Adipose tissue (tissue), 3 donors: ENCODE data around the gene SLC25A26. TPM values are rescaled to one million over a fixed set of nuclear protein-coding genes. Genes with fewer than 3 reads are reported as not detected.
"Not testable (repeated sequence)": the region's sequence is repeated elsewhere in the genome, so short reads cannot be mapped to it uniquely, and the experiment has no call there.

ENCODE experiments used
- H3K27ac ChIP-seq: one replicate; pipeline ENCODE4 v1.5.1; 2013; ENCODE audit warnings: low read depth, low read length
- WGBS, 3 donors: extraction: QIAGEN DNeasy Blood & Tissue Kit; methylation state at CpG; one replicate each; pipeline ENCODE4 v1.1.7; 2013; 5-methylcytosine and 5-hydroxymethylcytosine counted together
- polyA plus RNA-seq, 3 donors: library from polyadenylated mRNA; stranded (reverse); fragments of 200-250 nt; gene quantifications; one replicate each; pipeline ENCODE4 v1.2.3, GENCODE V29; 2013
- donor health status: healthy with polysubstance abuse.
- donor health status: Bipolar disorder and iron deficiency.
- donor health status: healthy.

SLC25A26 gene
- polyA plus RNA-seq, 3 donors = 12.6 to 21.6 (median 13.8) TPM

DNA sequence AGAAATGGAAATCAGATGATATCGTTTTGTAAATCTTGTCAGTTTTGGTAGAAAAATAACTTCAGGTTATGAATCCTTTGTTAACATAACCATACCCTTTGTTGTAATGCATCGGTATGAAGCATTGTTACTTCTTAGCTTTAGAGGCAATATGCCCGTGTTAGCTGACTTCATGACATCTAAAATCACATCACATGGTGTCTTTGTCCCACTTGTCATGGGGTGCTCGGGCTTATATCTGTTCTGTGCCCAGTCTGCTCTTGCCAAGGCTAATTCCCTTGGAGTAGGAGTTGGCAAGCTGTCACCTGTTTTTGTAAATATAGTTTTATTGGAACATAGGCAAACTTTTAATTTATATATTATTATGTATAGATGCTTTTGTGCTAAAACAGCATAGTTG lies 39.6 kb downstream of the SLC25A26 start:
- 79 to 90% (median 89%) methylated on average over 4 of the region's 4 CpGs for WGBS, 3 donors
- H3K27ac ChIP-seq = no peak overlapping the region

DNA sequence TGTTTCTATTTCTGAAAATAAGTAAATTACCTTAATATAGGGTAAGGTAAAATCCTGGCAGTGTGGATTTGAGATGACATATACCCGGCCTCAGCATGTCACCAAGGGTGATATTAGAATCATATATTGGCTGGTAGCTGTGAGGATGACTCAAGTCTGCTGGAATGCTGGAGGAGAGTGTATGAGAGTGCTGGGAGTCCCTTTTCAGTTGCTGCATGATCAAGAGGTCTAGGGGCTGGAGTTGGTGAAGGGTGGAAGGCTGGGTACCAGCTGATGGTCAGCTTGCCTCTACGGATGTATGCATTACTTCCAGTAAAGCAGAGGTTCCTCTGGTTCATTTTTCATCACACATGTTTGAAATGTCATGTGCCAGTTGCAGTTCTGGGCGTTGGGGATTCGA lies 40.6 kb downstream of the SLC25A26 start:
- H3K27ac ChIP-seq = no peak overlapping the region
- 83 to 96% (median 91%) methylated on average over 4 of the region's 4 CpGs for WGBS, 3 donors

DNA sequence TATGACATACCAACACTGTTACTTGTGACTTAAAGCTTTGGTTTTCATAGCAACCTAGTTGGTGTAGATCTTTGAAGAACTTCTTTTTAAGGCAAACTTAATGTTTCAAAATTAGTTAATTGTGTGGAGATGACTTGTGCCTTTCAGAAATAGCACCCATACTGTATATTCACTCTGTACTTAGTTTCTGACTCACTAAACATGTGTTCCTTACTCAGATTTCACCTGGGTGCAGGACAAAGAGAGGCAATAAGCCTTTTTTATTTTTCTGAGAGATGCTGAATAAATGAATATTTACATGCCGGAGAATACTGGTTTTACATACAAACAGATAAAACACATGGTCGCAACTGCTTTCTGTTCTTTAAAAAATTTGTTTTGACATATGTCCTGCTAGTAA lies 44.8 kb downstream of the SLC25A26 start:
- WGBS, 3 donors = 96 to 97% (median 96%) methylated on average over 2 of the region's 2 CpGs
- H3K27ac ChIP-seq = no peak overlapping the region

DNA sequence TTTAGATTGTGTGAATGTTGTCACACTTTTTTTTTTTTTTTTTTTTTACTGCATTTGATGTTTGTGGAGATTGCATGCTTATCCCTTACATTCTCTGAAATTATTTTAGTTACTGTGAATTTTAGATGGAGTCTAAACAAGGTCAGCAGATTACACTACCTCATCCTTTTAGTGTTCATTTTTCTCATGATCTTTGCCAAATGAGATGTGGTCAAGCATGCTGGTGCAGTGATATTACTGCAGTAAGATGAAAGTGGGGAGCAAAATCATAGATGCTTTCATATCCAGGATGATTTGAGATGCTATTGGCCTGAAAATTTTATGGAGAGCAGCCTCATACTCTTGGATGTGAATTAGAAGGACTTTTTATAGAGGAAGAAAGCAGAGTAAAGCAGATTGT lies 45.8 kb downstream of the SLC25A26 start:
- no peak overlapping the region for H3K27ac ChIP-seq

DNA sequence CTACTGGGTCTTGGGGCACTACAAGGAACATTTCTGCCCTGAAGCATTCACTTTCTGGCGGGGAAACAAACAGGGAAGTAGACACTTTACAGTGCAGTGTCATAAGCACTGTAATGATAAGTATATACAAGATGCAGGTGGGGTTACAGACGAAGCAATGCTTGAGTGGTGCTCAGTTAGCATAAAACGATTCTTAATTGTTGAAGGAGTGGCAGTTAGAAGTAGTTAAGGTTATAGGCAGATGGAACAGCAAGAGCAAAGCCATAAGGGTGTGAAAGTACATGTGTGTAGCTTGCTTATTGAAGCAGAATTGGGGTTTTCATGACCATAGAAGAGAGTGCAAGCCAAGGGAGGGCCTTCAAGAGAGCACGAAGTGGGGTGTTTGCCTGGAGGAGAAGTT lies 46.2 kb downstream of the SLC25A26 start:
- WGBS, 3 donors = 78 to 88% (median 86%) methylated on average over 4 of the region's 4 CpGs
- H3K27ac ChIP-seq = no peak overlapping the region

DNA sequence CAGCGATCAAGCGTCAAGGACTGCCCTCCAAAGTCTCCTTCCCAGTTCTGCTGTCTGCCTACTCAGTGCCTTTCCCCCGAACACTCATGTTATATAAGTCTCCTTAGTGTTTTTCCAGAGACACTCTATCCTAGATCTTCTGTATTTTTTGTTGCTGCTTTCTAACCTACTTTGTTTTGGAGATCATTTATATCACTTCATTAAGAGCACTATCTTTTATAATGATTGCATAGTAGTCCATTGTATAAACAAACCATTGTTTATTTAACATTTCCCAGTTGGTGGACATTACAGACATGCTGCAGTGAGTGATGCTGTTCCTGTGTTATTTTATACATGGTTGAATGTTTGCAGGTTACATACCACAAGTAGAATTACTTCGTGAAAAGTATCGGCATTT lies 47.1 kb downstream of the SLC25A26 start:
- 94 to 99% (median 96%) methylated on average over 5 of the region's 5 CpGs for WGBS, 3 donors
- H3K27ac ChIP-seq = no peak overlapping the region

DNA sequence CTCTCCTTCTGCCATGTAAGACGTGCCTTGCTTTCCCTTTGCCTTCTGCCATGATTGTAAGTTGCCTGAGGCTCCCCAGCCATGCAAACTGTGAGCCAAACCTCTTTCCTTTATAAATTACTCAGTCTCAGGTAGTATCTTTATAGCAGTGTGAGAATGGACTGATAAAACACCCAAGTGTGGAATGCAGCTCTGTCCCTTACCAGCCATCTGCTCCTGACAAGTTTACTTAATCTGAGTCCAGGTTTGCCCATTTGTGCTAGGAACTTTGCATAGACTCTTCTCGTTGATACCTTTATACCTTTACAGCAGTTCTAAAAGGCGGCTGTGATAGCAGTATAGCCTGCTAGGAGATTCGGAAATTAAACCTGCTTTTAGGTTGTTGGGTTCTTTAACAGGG lies 48.1 kb downstream of the SLC25A26 start:
- no peak overlapping the region for H3K27ac ChIP-seq
- WGBS, 3 donors = 81 to 94% (median 92%) methylated on average over 4 of the region's 4 CpGs

DNA sequence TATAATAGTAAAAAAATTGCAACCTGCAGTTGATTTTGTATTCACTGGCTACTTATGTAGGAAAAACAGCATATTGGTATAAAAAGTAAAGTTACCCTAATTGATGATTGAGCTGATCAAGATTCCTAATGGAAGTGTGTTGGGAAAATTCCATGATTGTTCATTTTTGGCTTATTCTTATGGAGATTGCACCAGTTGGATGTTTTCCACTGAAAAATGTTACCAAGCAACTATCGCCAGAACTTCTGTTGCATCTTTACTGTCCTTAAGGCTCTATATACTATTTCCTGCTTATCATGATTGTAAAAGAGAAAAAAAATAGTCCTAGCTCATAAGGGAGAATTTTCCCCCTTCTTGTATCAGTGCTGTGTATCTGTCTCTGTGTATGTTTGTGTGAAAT lies 48.6 kb downstream of the SLC25A26 start:
- WGBS, 3 donors = 82 to 90% (median 84%) methylated on average over 1 of the region's 1 CpG
- no peak overlapping the region for H3K27ac ChIP-seq

DNA sequence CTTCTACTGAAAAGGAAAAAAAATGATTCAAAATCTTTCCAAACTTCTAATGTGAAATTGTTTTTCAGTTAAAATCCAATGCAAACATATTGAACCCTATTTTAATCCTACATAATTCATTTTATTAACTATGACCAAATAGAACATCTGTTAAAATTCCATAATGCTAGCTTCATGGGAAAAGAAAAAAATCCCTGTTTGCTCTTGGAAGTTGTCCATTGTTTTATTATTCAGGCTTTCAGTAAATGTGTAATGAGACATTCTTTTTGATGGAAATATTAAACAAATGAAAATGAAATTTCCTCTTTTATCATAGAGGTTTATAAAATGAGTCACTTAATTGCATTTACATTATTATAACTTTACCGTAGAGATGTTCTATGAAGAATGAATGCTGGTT lies 49.5 kb downstream of the SLC25A26 start:
- WGBS, 3 donors = 50 to 75% (median 75%) methylated on average over 1 of the region's 1 CpG
- H3K27ac ChIP-seq = no peak overlapping the region

DNA sequence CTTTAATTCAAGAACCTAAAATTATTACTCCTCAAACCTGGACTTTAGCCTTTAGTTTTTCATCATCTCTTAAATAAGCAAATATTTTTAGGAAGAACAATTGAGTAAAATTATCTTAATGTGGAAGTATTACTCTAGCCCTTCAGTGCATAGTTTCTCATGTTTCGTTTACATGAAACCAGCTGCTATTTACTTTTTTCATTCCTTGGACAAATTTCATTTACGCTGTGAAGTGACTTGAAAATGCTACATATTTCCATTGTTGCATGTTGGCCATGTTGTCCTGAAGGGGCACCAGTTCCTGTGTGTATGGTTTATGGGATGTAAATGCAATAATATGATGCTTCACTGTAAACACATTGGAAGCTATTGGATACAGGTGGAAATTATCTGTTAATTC lies 49.9 kb downstream of the SLC25A26 start:
- no peak overlapping the region for H3K27ac ChIP-seq
- 52 to 92% (median 87%) methylated on average over 2 of the region's 2 CpGs for WGBS, 3 donors

DNA sequence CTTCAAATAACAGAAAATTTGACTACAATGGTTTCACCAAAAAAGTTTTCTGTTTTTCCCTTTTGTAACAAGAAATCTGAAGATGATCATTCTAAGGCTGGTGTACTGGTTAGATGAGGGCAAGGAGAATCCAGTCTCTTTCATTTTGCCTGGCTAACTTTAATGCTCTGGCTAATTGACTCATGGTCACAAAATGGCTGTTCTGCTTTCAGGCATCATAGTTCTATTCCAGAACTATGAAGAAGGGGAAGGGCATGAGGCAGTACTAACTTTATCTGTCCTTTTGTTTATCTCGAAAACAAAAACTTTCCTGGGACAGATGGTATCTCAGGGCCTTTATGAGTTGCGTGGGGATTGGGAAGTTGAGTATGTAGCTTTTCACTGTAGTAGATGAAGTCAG lies 50.4 kb downstream of the SLC25A26 start:
- 91 to 94% (median 93%) methylated on average over 2 of the region's 2 CpGs for WGBS, 3 donors
- H3K27ac ChIP-seq = no peak overlapping the region

DNA sequence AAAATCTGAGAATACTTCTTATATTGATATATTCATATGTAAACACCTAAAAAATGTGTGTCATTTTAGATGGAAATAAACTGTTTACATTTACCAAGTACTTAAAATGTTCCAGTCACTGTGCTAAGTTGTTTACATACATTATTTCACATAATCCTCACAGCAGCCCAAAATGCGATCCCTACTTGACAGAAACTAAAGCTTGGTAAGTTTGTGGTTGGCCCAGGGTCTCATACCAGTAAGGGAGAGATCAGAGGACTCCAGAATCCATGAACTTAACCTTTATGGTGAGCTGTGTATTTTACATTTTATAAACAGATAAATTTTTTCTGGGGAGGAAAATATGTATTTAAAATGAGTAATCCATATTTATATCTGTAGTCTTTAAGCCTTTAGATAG lies 51.2 kb downstream of the SLC25A26 start:
- no peak overlapping the region for H3K27ac ChIP-seq
- 96 to 100% (median 98%) methylated on average over 1 of the region's 1 CpG for WGBS, 3 donors

DNA sequence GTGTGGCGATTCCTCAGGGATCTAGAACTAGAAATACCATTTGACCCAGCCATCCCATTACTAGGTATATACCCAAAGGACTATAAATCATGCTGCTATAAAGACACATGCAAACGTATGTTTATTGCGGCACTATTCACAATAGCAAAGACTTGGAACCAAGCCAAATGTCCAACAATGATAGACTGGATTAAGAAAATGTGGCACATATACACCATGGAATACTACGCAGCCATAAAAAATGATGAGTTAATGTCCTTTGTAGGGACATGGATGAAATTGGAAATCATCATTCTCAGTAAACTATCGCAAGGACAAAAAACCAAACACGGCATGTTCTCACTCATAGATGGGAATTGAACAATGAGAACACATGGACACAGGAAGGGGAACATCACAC lies 54.0 kb downstream of the SLC25A26 start:
- H3K27ac ChIP-seq = not testable (repeated sequence)
- WGBS, 3 donors = 93 to 94% (median 93%) methylated on average over 3 to 5 of the region's 6 CpGs

DNA sequence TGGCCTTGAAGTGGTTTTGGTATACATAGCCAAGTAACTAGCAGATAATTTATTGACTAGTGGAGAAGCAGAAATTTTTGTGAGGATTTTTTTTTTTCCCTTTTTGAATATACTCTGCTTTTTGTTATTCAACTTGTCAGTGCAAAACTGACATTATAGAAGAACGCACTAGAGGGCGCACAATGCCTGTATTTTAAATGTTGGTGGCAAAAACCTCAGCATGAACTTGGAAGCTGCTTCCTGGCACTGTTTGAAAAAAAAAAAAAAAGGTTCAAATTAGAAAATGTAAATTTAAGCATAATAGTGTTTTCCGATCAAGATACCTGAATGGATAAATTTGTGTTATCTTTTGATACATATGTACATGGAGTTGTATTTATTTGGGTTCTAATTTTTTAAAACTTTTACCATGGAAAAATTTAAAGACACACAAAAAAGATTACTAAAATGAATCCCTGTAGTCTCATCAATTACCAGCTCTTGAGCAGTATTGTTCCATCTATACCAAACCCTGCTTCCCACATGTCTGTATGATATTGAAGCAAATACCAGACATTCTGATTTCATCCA lies 56.0 kb downstream of the SLC25A26 start:
- 2 to 6% (median 5%) methylated on average over 3 of the region's 3 CpGs for WGBS, 3 donors
- no peak overlapping the region for H3K27ac ChIP-seq

DNA sequence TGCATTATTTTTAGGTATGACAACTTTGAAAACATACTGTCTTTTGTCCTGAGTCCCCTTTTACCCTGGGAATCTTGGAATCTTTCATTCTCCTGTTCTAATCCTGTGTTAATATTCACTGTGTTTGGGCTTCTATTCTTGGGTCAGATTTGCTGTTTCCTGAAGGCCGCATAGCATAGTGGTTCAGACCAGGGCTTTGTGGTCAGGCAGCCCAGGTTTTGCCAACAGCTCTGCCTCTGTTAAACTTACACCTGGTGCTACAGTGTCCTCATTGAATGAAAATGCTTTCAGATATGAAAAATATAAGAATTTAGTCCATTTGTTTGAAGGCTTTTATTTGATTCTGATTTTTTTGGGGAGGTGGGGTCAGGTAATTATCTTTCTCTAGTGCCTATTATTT lies 58.4 kb downstream of the SLC25A26 start:
- WGBS, 3 donors = 69 to 73% (median 70%) methylated on average over 1 of the region's 1 CpG
- H3K27ac ChIP-seq = no peak overlapping the region

DNA sequence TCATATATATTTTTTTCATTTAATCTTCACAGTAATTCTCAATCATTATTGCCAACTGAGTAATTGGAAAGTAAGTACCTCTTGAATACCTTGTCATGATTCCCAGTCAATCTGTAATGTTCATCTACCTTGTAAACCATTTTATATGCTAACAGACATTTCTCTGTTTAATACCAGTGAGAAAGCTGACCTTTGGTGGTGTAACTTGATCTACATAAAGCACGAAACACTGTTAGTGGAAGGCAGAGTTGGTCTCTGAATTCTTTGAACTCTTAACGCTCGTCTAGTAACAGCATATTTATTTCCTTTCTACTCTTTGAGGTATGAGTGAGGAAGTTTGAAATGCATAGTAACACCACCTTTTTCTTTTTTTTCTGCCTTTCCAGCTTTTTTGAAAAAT lies 59.5 kb downstream of the SLC25A26 start:
- 65 to 83% (median 80%) methylated on average over 3 of the region's 3 CpGs for WGBS, 3 donors
- no peak overlapping the region for H3K27ac ChIP-seq

DNA sequence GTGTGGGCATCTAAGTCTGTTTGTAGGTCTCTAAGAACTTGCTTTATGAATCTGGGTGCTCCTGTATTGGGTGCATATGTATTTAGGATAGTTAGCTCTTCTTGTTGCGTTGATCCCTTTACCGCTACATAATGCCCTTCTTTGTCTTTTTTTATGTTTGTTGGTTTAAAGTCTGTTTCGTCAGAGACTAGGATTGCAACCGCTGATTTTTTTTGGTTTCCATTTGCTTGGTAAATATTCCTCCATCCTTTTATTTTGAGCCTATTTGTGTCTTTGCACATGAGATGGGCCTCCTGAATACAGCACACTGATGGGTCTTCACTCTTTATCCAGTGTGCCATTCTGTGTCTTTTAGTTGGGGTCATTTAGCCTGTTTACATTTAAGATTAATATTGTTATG lies 71.1 kb downstream of the SLC25A26 start:
- H3K27ac ChIP-seq = not testable (repeated sequence)
- WGBS, 3 donors = 73 to 82% (median 82%) methylated on average over 4 of the region's 4 CpGs

DNA sequence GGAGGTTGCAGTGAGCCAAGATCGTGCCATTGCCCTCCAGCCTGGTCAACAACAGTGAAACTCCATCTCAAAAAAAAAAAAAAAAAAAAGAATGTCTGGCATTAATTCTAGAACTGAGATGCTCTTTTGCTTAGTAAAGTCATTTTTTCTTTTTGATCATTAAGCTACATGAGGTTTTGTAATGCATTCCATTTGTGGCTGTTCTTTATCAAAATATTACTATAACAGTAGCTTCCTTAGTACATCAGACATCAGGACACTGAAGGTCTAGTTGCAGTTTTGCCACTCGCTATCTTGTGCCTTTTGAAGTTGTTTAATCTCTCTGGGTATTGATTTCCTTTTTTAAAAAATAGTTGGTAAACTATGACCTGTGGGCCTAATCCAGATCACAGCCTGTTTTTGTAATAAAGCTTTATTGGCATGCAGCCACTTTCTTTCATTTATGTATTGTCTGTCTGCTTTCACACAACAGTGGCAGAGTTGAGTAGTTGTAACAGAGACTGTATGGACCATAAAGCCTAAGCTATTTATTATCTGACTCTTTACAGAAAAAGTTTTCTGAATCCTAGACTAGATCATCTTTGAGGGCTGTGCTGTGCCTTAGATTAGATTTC lies 76.6 kb downstream of the SLC25A26 start:
- 37 to 58% (median 53%) methylated on average over 2 of the region's 2 CpGs for WGBS, 3 donors
- no peak overlapping the region for H3K27ac ChIP-seq

DNA sequence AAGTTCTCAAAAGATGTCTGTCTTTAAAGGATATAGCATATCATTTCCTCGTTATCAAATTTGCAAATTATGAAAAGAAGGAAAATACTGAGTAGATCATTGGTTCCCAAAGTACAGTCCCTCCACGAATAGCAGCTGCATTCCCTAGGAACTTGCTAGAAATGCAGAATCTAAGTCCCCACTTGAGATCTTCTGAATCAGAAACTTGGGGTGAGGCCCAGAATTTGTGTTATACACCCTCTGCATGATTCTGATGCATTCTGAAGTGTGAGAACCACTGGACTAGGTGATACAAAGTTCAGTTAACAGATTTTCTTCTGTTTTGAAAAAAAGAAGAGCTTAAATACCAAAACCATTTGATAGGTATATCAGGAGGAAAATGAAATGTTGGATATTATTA lies 77.1 kb downstream of the SLC25A26 start:
- no peak overlapping the region for H3K27ac ChIP-seq
- WGBS, 3 donors = 41 to 46% (median 41%) methylated on average over 2 of the region's 2 CpGs

DNA sequence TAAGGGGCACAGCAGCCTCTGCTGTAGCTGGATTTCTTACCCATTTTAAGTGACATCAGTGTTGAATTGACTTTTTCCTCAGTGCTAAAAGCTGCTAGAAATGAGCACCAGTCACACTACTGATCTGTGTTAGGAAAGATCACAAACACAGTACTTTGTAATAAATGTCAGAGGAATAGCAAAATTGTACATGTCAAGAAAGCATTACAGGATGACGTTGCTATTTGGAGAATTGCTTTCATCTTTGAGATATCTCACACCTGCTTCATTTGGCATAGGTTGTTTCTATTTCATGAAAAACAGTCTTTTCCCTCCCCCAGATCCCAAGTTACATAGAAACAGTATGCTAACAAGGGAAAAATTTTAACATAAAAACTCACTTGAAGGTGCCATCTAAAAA lies 77.8 kb downstream of the SLC25A26 start:
- WGBS, 3 donors = 17 to 53% (median 30%) methylated on average over 1 of the region's 1 CpG
- H3K27ac ChIP-seq = no peak overlapping the region

DNA sequence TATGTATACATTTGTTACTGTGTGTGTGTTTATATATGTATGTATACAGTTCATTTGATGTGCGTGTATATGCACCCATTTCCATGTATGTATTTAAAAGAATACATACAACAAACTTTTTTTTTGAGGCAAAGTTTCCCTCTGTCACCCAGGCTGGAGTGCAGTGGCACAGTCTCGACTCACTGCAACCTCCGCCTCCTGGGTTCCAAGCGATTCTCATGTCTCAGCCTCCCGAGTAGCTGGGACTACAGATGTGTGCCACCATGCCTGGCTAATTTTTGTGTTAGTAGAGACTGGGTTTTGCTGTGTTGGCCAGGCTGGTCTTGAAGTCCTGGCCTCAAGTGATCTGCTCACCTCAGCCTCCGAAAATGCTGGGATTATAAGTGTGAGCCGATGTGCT lies 78.3 kb downstream of the SLC25A26 start:
- H3K27ac ChIP-seq = not testable (repeated sequence)
- 40 to 93% (median 89%) methylated on average over 7 of the region's 7 CpGs for WGBS, 3 donors
